HFFc6 (cell line): ENCODE data around the gene CD82. TPM values are rescaled to one million over a fixed set of nuclear protein-coding genes. Genes with fewer than 3 reads are reported as not detected.

Experiments
- DNase-seq: peaks from one replicate; pipeline ENCODE4 v3.0.0-alpha.2; 2018
- H3K27ac Mint-ChIP-seq: 2 replicates; pipeline ENCODE4 v1.8.0; 2020; ENCODE audit warnings: mild to moderate bottlenecking, mixed read lengths
- H3K27me3 Mint-ChIP-seq: 2 replicates; pipeline ENCODE4 v1.8.0; 2021; ENCODE audit warnings: mild to moderate bottlenecking, moderate library complexity, mixed read lengths; ENCODE audit not compliant: insufficient read depth
- H3K36me3 Mint-ChIP-seq: 2 replicates; pipeline ENCODE4 v1.8.0; 2021; ENCODE audit warnings: low read depth, mixed read lengths
- H3K4me1 Mint-ChIP-seq: 2 replicates; pipeline ENCODE4 v1.8.0; 2020; ENCODE audit warnings: low read depth, mixed read lengths
- H3K4me3 Mint-ChIP-seq: 2 replicates; pipeline ENCODE4 v1.8.0; 2020; ENCODE audit warnings: mild to moderate bottlenecking, moderate library complexity, mixed read lengths
- H3K9me3 Mint-ChIP-seq: 2 replicates; pipeline ENCODE4 v1.8.0; 2020; ENCODE audit warnings: mild to moderate bottlenecking, mixed read lengths
- total RNA-seq, 6 experiments: library from RNA; stranded (reverse); fragmentation: NEBNext Ultra II Directional; extraction: Animal tissue kit (Norgen Biotek cat#: 25700); gene quantifications; 2 replicates in 1 of 6; 3 replicates in 5 of 6; pipeline ENCODE4 v1.2.3, GENCODE V29; 2021
- TF ChIP-seq, protein P1 (sequence below): fragments of 200-600 bp; sonication (generic); IDR thresholded peaks from 2 replicates; pipeline ENCODE4 v1.5.0; 2021; ENCODE audit warnings: antibody characterized with exemption, mild to moderate bottlenecking

The CD82 gene
- total RNA-seq, 6 experiments from 2014 or later = 17.3 to 31.7 (median 20.7) TPM

DNA sequence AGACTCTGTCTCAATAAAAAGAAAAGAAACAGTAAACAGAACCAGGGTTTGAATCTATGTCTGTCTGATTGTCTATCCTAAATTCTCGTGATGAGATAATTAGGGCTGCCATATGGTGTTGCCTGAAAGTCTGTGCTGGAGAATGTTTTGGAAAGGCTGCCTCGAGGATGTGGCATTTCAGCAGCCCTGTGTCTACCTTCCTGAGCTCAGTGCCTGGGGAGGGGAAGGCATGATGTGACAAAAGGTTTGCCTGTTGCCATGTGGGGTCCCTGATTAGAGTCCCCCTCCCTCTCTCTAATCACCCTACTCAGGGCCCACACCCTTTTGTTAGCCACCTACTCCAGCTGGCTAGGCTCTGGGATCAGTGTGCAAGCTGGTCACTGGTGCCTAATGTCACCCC, 15.2 kb downstream of the CD82 start:
- H3K4me1 Mint-ChIP-seq = peaks cover 5% of the 10 kb centered on the region
- H3K4me3 Mint-ChIP-seq = no peak overlapping the region
- TF ChIP-seq, protein P1, sequence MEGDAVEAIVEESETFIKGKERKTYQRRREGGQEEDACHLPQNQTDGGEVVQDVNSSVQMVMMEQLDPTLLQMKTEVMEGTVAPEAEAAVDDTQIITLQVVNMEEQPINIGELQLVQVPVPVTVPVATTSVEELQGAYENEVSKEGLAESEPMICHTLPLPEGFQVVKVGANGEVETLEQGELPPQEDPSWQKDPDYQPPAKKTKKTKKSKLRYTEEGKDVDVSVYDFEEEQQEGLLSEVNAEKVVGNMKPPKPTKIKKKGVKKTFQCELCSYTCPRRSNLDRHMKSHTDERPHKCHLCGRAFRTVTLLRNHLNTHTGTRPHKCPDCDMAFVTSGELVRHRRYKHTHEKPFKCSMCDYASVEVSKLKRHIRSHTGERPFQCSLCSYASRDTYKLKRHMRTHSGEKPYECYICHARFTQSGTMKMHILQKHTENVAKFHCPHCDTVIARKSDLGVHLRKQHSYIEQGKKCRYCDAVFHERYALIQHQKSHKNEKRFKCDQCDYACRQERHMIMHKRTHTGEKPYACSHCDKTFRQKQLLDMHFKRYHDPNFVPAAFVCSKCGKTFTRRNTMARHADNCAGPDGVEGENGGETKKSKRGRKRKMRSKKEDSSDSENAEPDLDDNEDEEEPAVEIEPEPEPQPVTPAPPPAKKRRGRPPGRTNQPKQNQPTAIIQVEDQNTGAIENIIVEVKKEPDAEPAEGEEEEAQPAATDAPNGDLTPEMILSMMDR = no peak
- peaks cover 11% of the 10 kb centered on the region for H3K9me3 Mint-ChIP-seq
- peaks cover 6% of the 10 kb centered on the region for H3K36me3 Mint-ChIP-seq
- no peak overlapping the region for H3K27ac Mint-ChIP-seq
- no peaks in the 10 kb centered on the region; the same call in none of the 2 replicates for H3K27me3 Mint-ChIP-seq
- no peak for DNase-seq

GRCh38 chr11:44581246-44581645, 15.8 kb downstream of the CD82 start:
- TF ChIP-seq, protein P1 = no peak
- Mint-ChIP-seq H3K36me3 (peaks cover 6% of the 10 kb centered on the region), H3K27ac (no peak overlapping the region), H3K4me1 (no peaks in the 10 kb centered on the region; the same call in 1 of the 2 replicates), H3K9me3 (peaks cover 11% of the 10 kb centered on the region), H3K27me3 (no peaks in the 10 kb centered on the region; the same call in none of the 2 replicates), H3K4me3 (no peak overlapping the region)
- no peak for DNase-seq

- TF ChIP-seq, protein P1 = no peak
- no peak overlapping the region for H3K27ac Mint-ChIP-seq
- DNase-seq = no peak
- peaks cover 11% of the 10 kb centered on the region for H3K9me3 Mint-ChIP-seq
- H3K36me3 Mint-ChIP-seq = peaks cover 6% of the 10 kb centered on the region
- no peaks in the 10 kb centered on the region; the same call in none of the 2 replicates for H3K27me3 Mint-ChIP-seq
- no peaks in the 10 kb centered on the region for H3K4me1 Mint-ChIP-seq
- no peak overlapping the region for H3K4me3 Mint-ChIP-seq
Measured at GRCh38 chr11:44582641-44583352, 17.3 kb downstream of the CD82 start.

DNA sequence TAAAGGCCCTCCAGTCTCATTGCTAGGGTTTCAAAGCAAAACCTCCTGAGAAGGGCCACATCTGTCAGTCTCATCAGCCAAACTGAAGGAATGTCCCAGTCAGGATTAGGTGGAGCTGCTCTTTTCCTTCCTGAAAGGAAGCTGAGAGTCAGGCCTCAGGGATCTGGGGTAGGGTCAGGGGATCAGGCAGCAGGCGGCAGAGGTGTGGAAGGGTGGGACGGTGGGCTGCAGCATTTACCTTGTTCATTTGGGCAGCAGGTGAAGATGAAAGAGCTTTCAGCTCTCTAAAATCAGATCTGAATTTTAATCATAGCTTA, 17.8 kb downstream of the CD82 start:
- H3K27ac Mint-ChIP-seq = no peak overlapping the region
- no peak overlapping the region for H3K4me3 Mint-ChIP-seq
- TF ChIP-seq, protein P1 = no peak
- peaks cover 11% of the 10 kb centered on the region for H3K9me3 Mint-ChIP-seq
- peaks cover under 1% of the 10 kb centered on the region for H3K4me1 Mint-ChIP-seq
- DNase-seq = no peak
- no peaks in the 10 kb centered on the region; the same call in none of the 2 replicates for H3K27me3 Mint-ChIP-seq
- peaks cover 6% of the 10 kb centered on the region for H3K36me3 Mint-ChIP-seq

GRCh38 chr11:44585421-44585820, 20.0 kb downstream of the CD82 start:
- Mint-ChIP-seq H3K9me3 (peaks cover 11% of the 10 kb centered on the region), H3K4me3 (no peak overlapping the region), H3K4me1 (peaks cover 15% of the 10 kb centered on the region), H3K27ac (no peak overlapping the region), H3K36me3 (peaks cover 6% of the 10 kb centered on the region), H3K27me3 (no peaks in the 10 kb centered on the region; the same call in none of the 2 replicates)
- TF ChIP-seq, protein P1 = no peak
- DNase-seq = no peak
